Right lobe of liver (tissue), 6 donors: ENCODE data around the gene ZCCHC14. TPM values are rescaled to one million over a fixed set of nuclear protein-coding genes. Genes with fewer than 3 reads are reported as not detected.
"Not testable (repeated sequence)": the region's sequence is repeated elsewhere in the genome, so short reads cannot be mapped to it uniquely, and the experiment has no call there.

Experiments used
- ATAC-seq, 4 donors: fragments of 200-7000 bp; cut with Tn5 transposase; one replicate each; pipeline ENCODE4 v1.9.1; 2020; ENCODE audit warnings: mild to moderate bottlenecking in 4 of 4, moderate library complexity in 4 of 4
- DNase-seq, 3 donors: peaks; one replicate each; pipeline ENCODE4 v3.0.0-alpha.2; 2020
- H3K27ac ChIP-seq, 3 donors: fragments of 200-600 bp; one replicate each; pipeline ENCODE4 v1.8.0; 2022
- H3K27me3 ChIP-seq, 2 donors: fragments of 200-600 bp; one replicate each; pipeline ENCODE4 v1.8.0; 2022
- H3K36me3 ChIP-seq, 4 donors: fragments of 200-600 bp; sonication (generic) in 1 of 4; one replicate each; pipeline versions ENCODE4 v1.5.1 to v1.8.0; 2017 to 2022; ENCODE audit warnings: control low read depth in 1 of 4
- H3K4me1 ChIP-seq, 4 donors: fragments of 200-600 bp; sonication (generic) in 1 of 4; one replicate each; pipeline versions ENCODE4 v1.5.1 to v1.8.0; 2017 to 2022; ENCODE audit warnings: control low read depth in 1 of 4
- H3K4me3 ChIP-seq, 3 donors: fragments of 200-600 bp; one replicate each; pipeline ENCODE4 v1.8.0; 2022
- H3K9me3 ChIP-seq, 4 donors: fragments of 200-600 bp; sonication (generic) in 1 of 4; one replicate each; pipeline versions ENCODE4 v1.5.1 to v1.8.0; 2017 to 2022; ENCODE audit warnings: control low read depth in 1 of 4
- CTCF ChIP-seq, 4 donors: fragments of 200-600 bp in 3 of 4; fragments of 450-650 bp in 1 of 4; IDR thresholded peaks; one replicate each; pipeline versions ENCODE4 v1.5.1 to v1.8.0; 2016 to 2022; ENCODE audit warnings: antibody characterized with exemption in 4 of 4, mild to moderate bottlenecking in 2 of 4
- POLR2A ChIP-seq: fragments of 450-650 bp; IDR thresholded peaks from one replicate; pipeline ENCODE4 v1.6.1; 2017; ENCODE audit warnings: antibody characterized with exemption, mild to moderate bottlenecking
- WGBS: methylation state at CpG from one replicate; pipeline ENCODE4 v1.1.6; 2018; ENCODE audit warnings: low coverage, low lambda C conversion rate; ENCODE audit not compliant: insufficient coverage; ENCODE audit errors: missing lambda C conversion rate; 5-methylcytosine and 5-hydroxymethylcytosine counted together
- intact Hi-C, 2 donors: fragments of 100-400 bp; cut with DNase I; formaldehyde crosslinking; loops; one replicate each; pipeline versions ENCODE4 v1.11.2 to v1.14.1; 2022
- total RNA-seq, 6 experiments: library from RNA; depleted of rRNA in 2 of 6; stranded (reverse); fragments of >200 nt in 2 of 6; fragmentation: NEBNext Ultra II Directional in 3 of 6; extraction: Animal tissue kit (Norgen Biotek cat#: 25700) in 3 of 6; gene quantifications; one replicate each; pipeline versions ENCODE4 v1.1.0 to v1.2.4, GENCODE V29; 2016 to 2023
- donor health status: DM: no; HTN: yes; CAD: no.
- donor health status: DM: no; HTN: no; CAD: no.
- donor health status: DM: no; HTN: no; CAD: no.
- donor health status: DM: no; HTN: yes; CAD: no.
- donor health status: DM: no; HTN: yes; CAD: no.

Gene ZCCHC14
- total RNA-seq, 6 experiments from 2014 or later: 12.6 to 26.5 (median 17.7) TPM

GRCh38 chr16:87527055-87527724 lies 34.4 kb upstream of the ZCCHC14 start:
- 64% methylated on average over 5 of the region's 11 CpGs for WGBS
- intact Hi-C loops: no loop called here
- no peak for ATAC-seq

GRCh38 chr16:87526238-87526947 lies 33.6 kb upstream of the ZCCHC14 start:
- WGBS: 94% methylated on average over 5 of the region's 6 CpGs
- no peak for TF ChIP-seq CTCF (IDR thresholded peaks at IDR 0.05)
- no peak for TF ChIP-seq POLR2A
- Histone ChIP-seq H3K9me3 (no peaks in the 10 kb centered on the region), H3K4me1 (peaks cover 0 to 22% (median 11%) of the 10 kb centered on the region in 4 donors), H3K4me3 (no peak overlapping the region), H3K36me3 (no peaks in the 10 kb centered on the region), H3K27me3 (no peaks in the 10 kb centered on the region), H3K27ac (no peak overlapping the region)
- no peak for ATAC-seq
- intact Hi-C loops: no loop called here
- DNase-seq: no peak

More at GRCh38 chr16:87527055-87527724, 34.4 kb upstream of the ZCCHC14 start:
- H3K9me3 ChIP-seq: no peaks in the 10 kb centered on the region
- H3K4me3 ChIP-seq: no peak overlapping the region
- H3K4me1 ChIP-seq: peaks cover 0 to 22% (median 11%) of the 10 kb centered on the region in 4 donors
- no peak for DNase-seq
- no peak for TF ChIP-seq POLR2A
- no peak for TF ChIP-seq CTCF (IDR thresholded peaks at IDR 0.05)
- H3K36me3 ChIP-seq: no peaks in the 10 kb centered on the region
- peak overlapping the region in 1 of 3 donors; percentile 89 for H3K27ac ChIP-seq
- no peaks in the 10 kb centered on the region for H3K27me3 ChIP-seq

GRCh38 chr16:87525352-87525751 lies 32.5 kb upstream of the ZCCHC14 start:
- no peak for ATAC-seq
- H3K27ac ChIP-seq: no peak overlapping the region
- no peak overlapping the region for H3K4me3 ChIP-seq
- peaks cover 0 to 22% (median 11%) of the 10 kb centered on the region in 4 donors for H3K4me1 ChIP-seq
- H3K27me3 ChIP-seq: no peaks in the 10 kb centered on the region
- 72% methylated on average over 4 of the region's 4 CpGs for WGBS
- H3K36me3 ChIP-seq: no peaks in the 10 kb centered on the region
- intact Hi-C loops: no loop called here
- no peak for TF ChIP-seq POLR2A
- TF ChIP-seq CTCF (IDR thresholded peaks at IDR 0.05): no peak
- no peak for DNase-seq
- no peaks in the 10 kb centered on the region for H3K9me3 ChIP-seq

GRCh38 chr16:87524407-87524806 lies 31.6 kb upstream of the ZCCHC14 start:
- H3K36me3 ChIP-seq: no peaks in the 10 kb centered on the region
- 20% methylated on average over 2 of the region's 4 CpGs for WGBS
- H3K27me3 ChIP-seq: no peaks in the 10 kb centered on the region
- no peak overlapping the region for H3K27ac ChIP-seq
- ATAC-seq: no peak
- intact Hi-C loops: no loop called here
- no peak overlapping the region for H3K4me3 ChIP-seq
- H3K9me3 ChIP-seq: no peaks in the 10 kb centered on the region
- TF ChIP-seq POLR2A (no peak), CTCF (IDR thresholded peaks at IDR 0.05) (no peak)
- peaks cover 0 to 16% (median 8%) of the 10 kb centered on the region in 4 donors for H3K4me1 ChIP-seq
- DNase-seq: no peak

GRCh38 chr16:87523605-87524004 lies 30.8 kb upstream of the ZCCHC14 start:
- H3K4me3 ChIP-seq, H3K27ac ChIP-seq, DNase-seq, H3K27me3 ChIP-seq, ATAC-seq, H3K9me3 ChIP-seq, H3K36me3 ChIP-seq, intact Hi-C loops: not testable (repeated sequence)
- WGBS: 82% methylated on average over 6 of the region's 6 CpGs
- peaks cover 0 to 11% (median 4%) of the 10 kb centered on the region in 4 donors for H3K4me1 ChIP-seq

GRCh38 chr16:87521764-87522163 lies 28.9 kb upstream of the ZCCHC14 start:
- 54% methylated on average over 4 of the region's 7 CpGs for WGBS
- H3K27ac ChIP-seq, H3K27me3 ChIP-seq, intact Hi-C loops, H3K9me3 ChIP-seq, H3K4me3 ChIP-seq, ATAC-seq, H3K36me3 ChIP-seq, H3K4me1 ChIP-seq, DNase-seq: not testable (repeated sequence)

- H3K27ac ChIP-seq, ATAC-seq, H3K36me3 ChIP-seq, H3K4me1 ChIP-seq, intact Hi-C loops, DNase-seq, H3K4me3 ChIP-seq, H3K9me3 ChIP-seq, H3K27me3 ChIP-seq: not testable (repeated sequence)
- WGBS: 52% methylated on average over 2 of the region's 4 CpGs
Observed at GRCh38 chr16:87519170-87519569, 26.3 kb upstream of the ZCCHC14 start.
